HEK293 (cell line): ENCODE results near the gene GLG1.

Experiments
- CTCF ChIA-PET: fragments of 350-600 bp; formaldehyde crosslinking; extraction: SDS; loops from one replicate; lab custom pipeline; 2021; ENCODE audit warnings: antibody characterized with exemption; lab: Yijun Ruan, JAX
- POLR2A ChIA-PET: fragments of 300-600 bp; formaldehyde crosslinking; extraction: SDS; loops from one replicate; lab custom pipeline; 2020; ENCODE audit warnings: antibody characterized with exemption, inconsistent platforms; lab: Yijun Ruan, JAX
- H3K27ac ChIP-seq: fragments of 200-500 bp; sonication (Bioruptor generic); 2 replicates; pipeline ENCODE4 v1.5.1; 2014; ENCODE audit warnings: low read depth, low read length, control low read depth, inconsistent platforms; ENCODE audit errors: extremely low read depth
- H3K36me3 ChIP-seq, 2 experiments: fragments of 200-500 bp in 1 of 2; sonication (Bioruptor generic) in 1 of 2; 1 replicate in 1 of 2; 2 replicates in 1 of 2; pipeline ENCODE4 v1.5.1; 2014 to 2017; ENCODE audit warnings: inconsistent platforms in 2 of 2, low read length in 2 of 2; ENCODE audit not compliant: control insufficient read depth in 2 of 2, insufficient read depth in 1 of 2
- H3K4me1 ChIP-seq: fragments of 200-500 bp; sonication (Bioruptor generic); 2 replicates; pipeline ENCODE4 v1.5.1; 2014; ENCODE audit warnings: mild to moderate bottlenecking, low read length, inconsistent platforms; ENCODE audit not compliant: control insufficient read depth, insufficient read depth
- H3K4me3 ChIP-seq: 2 replicates; pipeline ENCODE4 v1.5.1; 2011; ENCODE audit warnings: low read depth, mild to moderate bottlenecking, control low read depth, low read length, moderate library complexity
- H3K9me3 ChIP-seq: fragments of 200-500 bp; sonication (Bioruptor generic); 2 replicates; pipeline ENCODE4 v1.5.1; 2014; ENCODE audit warnings: low read depth, low read length, inconsistent platforms; ENCODE audit not compliant: control insufficient read depth, insufficient read depth
- BCL11B ChIP-seq: fragments of 450-650 bp; formaldehyde crosslinking; IDR thresholded peaks from 2 replicates; pipeline ENCODE4 v1.5.1; 2016; ENCODE audit warnings: low read depth, missing biosample characterization, missing genetic modification characterization
- HOXC10 ChIP-seq: sonication (generic); formaldehyde crosslinking; IDR thresholded peaks from 2 replicates; pipeline ENCODE4 v1.8.1; 2023; ENCODE audit warnings: mild to moderate bottlenecking, missing genetic modification reagents
- WT1 ChIP-seq: fragments of 450-650 bp; formaldehyde crosslinking; IDR thresholded peaks from 2 replicates; pipeline ENCODE4 v1.5.1; 2016; ENCODE audit warnings: missing biosample characterization, missing genetic modification characterization
- ZBTB8A ChIP-seq: fragments of 450-650 bp; formaldehyde crosslinking; IDR thresholded peaks from 2 replicates; pipeline ENCODE4 v1.5.1; 2016; ENCODE audit warnings: missing biosample characterization, missing genetic modification characterization
- ZNF112 ChIP-seq: fragments of 450-650 bp; formaldehyde crosslinking; IDR thresholded peaks from 2 replicates; pipeline ENCODE4 v1.5.0; 2017; ENCODE audit warnings: missing biosample characterization, missing genetic modification characterization
- ZNF280C ChIP-seq: fragments of 450-650 bp; formaldehyde crosslinking; IDR thresholded peaks from 2 replicates; pipeline ENCODE4 v1.5.1; 2016; ENCODE audit warnings: missing biosample characterization, missing genetic modification characterization
- ZNF335 ChIP-seq: fragments of 450-650 bp; formaldehyde crosslinking; conservative IDR thresholded peaks from 2 replicates; pipeline ENCODE4 v1.5.1; 2016; ENCODE audit warnings: missing biosample characterization, missing genetic modification characterization
- ZNF416 ChIP-seq: fragments of 450-650 bp; formaldehyde crosslinking; IDR thresholded peaks from 2 replicates; pipeline ENCODE4 v1.5.1; 2016; ENCODE audit warnings: missing biosample characterization, missing genetic modification characterization
- ZNF449 ChIP-seq: fragments of 450-650 bp; formaldehyde crosslinking; IDR thresholded peaks from 2 replicates; pipeline ENCODE4 v1.5.1; 2017; ENCODE audit warnings: missing biosample characterization, mild to moderate bottlenecking, missing genetic modification characterization, moderate library complexity
- ZNF513 ChIP-seq: fragments of 450-650 bp; IDR thresholded peaks from 2 replicates; pipeline ENCODE4 v1.5.1; 2018; ENCODE audit warnings: missing biosample characterization, missing genetic modification characterization
- ZNF610 ChIP-seq: fragments of 450-650 bp; formaldehyde crosslinking; IDR thresholded peaks from 2 replicates; pipeline ENCODE4 v1.5.1; 2016; ENCODE audit warnings: missing biosample characterization, missing genetic modification characterization, borderline replicate concordance
- ZNF654 ChIP-seq: fragments of 450-650 bp; formaldehyde crosslinking; IDR thresholded peaks from 2 replicates; pipeline ENCODE4 v1.5.1; 2016; ENCODE audit warnings: low read depth, missing biosample characterization, missing genetic modification characterization
- ZNF677 ChIP-seq: fragments of 450-650 bp; IDR thresholded peaks from 2 replicates; pipeline ENCODE4 v1.5.0; 2018; ENCODE audit warnings: missing biosample characterization, mild to moderate bottlenecking, missing genetic modification characterization, moderate library complexity
- ZNF776 ChIP-seq: fragments of 450-650 bp; formaldehyde crosslinking; IDR thresholded peaks from 2 replicates; pipeline ENCODE4 v1.5.0; 2017; ENCODE audit warnings: missing biosample characterization, missing genetic modification characterization, borderline replicate concordance
- ZNF792 ChIP-seq: fragments of 450-650 bp; formaldehyde crosslinking; IDR thresholded peaks from 2 replicates; pipeline ENCODE4 v1.5.1; 2016; ENCODE audit warnings: missing biosample characterization, missing genetic modification characterization
- ZSCAN18 ChIP-seq: fragments of 450-650 bp; formaldehyde crosslinking; IDR thresholded peaks from 2 replicates; pipeline ENCODE4 v1.5.1; 2016; ENCODE audit warnings: missing biosample characterization, missing genetic modification characterization
- ZSCAN23 ChIP-seq: fragments of 450-650 bp; formaldehyde crosslinking; IDR thresholded peaks from 2 replicates; pipeline ENCODE4 v1.5.1; 2016; ENCODE audit warnings: missing biosample characterization, missing genetic modification characterization
- ZSCAN30 ChIP-seq: fragments of 450-650 bp; IDR thresholded peaks from 2 replicates; pipeline ENCODE4 v1.5.1; 2018; ENCODE audit warnings: missing biosample characterization, mild to moderate bottlenecking, missing genetic modification characterization, moderate library complexity

Gene GLG1

GRCh38 chr16:74596586-74596985, 10.3 kb downstream of the GLG1 start:
- no peaks in the 10 kb centered on the region for H3K9me3 ChIP-seq
- POLR2A ChIA-PET, result interaction anchor here (0.6 to 1.6 kb wide), 2 partner anchors 10 to 136 kb away, joined by 4 read pairs; partner anchors contain the start of gene GLG1
- no peak overlapping the region for H3K27ac ChIP-seq
- peaks cover 16% of the 10 kb centered on the region for H3K4me1 ChIP-seq
- TF ChIP-seq ZNF792 (tag by site-specific recombination), result no peak
- TF ChIP-seq, all 188 proteins: peak for 0
- CTCF ChIA-PET, result no interaction called here
- Histone ChIP-seq H3K4me3 (no peak overlapping the region), H3K36me3 (no peaks in the 10 kb centered on the region; a peak in 1 of 3 replicates)

GRCh38 chr16:74592847-74593246, 14.1 kb downstream of the GLG1 start:
- ChIA-PET CTCF (interaction anchor here (0.9 kb wide), 1 partner anchor 19 kb away, joined by 3 read pairs; no protein-coding TSS in a partner anchor), POLR2A (interaction anchor here (1.6 kb wide), 1 partner anchor 14 kb away, joined by 4 read pairs; the partner anchor contains the start of gene GLG1)
- peaks cover 8% of the 10 kb centered on the region for H3K4me1 ChIP-seq
- no peaks in the 10 kb centered on the region for H3K9me3 ChIP-seq
- H3K27ac ChIP-seq, result no peak overlapping the region
- H3K4me3 ChIP-seq, result no peak overlapping the region
- H3K36me3 ChIP-seq, result no peaks in the 10 kb centered on the region; a peak in 1 of 3 replicates
- TF ChIP-seq ZBTB8A (no peak), ZNF449 (tag by site-specific recombination) (no peak), ZSCAN18 (no peak), ZNF610 (no peak), ZNF654 (tag by site-specific recombination) (no peak), ZSCAN23 (tag by site-specific recombination) (no peak), ZNF513 (tag by site-specific recombination) (no peak), WT1 (tag by site-specific recombination) (no peak), ZSCAN30 (tag by site-specific recombination) (no peak), ZNF335 (tag by site-specific recombination) (no peak), BCL11B (tag by site-specific recombination) (no peak), ZNF112 (tag by site-specific recombination) (no peak), HOXC10 (no peak), ZNF416 (no peak), ZNF677 (tag by site-specific recombination) (no peak), ZNF280C (tag by site-specific recombination) (no peak), ZNF776 (tag by site-specific recombination) (no peak)
- TF ChIP-seq, all 188 proteins: peak for 0
